Uterus (tissue), 2 donors: ENCODE results near the gene SH3PXD2A.

Experiments used
- CTCF ChIP-seq, 4 experiments: fragments of 200-600 bp in 2 of 4; fragments of 450-650 bp in 2 of 4; sonication (generic) in 2 of 4; IDR thresholded peaks; one replicate each; pipeline ENCODE4 v1.5.1; 2016 to 2019; ENCODE audit warnings: antibody characterized with exemption in 4 of 4, mild to moderate bottlenecking in 2 of 4, moderate library complexity in 1 of 4
- POLR2A ChIP-seq, 2 donors: fragments of 450-650 bp; IDR thresholded peaks; one replicate each; pipeline ENCODE4 v1.6.1; 2016; ENCODE audit warnings: antibody characterized with exemption in 2 of 2, mild to moderate bottlenecking in 1 of 2, moderate library complexity in 1 of 2

GRCh38 chr10:103770139-103770538, 85.2 kb downstream of the SH3PXD2A start:
- no peak for TF ChIP-seq CTCF (IDR thresholded peaks at IDR 0.05)
- no peak for TF ChIP-seq POLR2A (IDR thresholded peaks at IDR 0.05)
